Hepatocyte (in vitro differentiated cells): Measurements from ENCODE around the gene HESX1.

Experiments used
- CTCF ChIP-seq: fragments of 200-600 bp; sonication (generic); IDR thresholded peaks from 2 replicates; pipeline ENCODE4 v1.5.1; 2016; ENCODE audit warnings: antibody characterized with exemption, mild to moderate bottlenecking; ENCODE audit not compliant: poor library complexity
- EZH2 ChIP-seq: fragments of 200-600 bp; sonication (generic); IDR thresholded peaks from 2 replicates; pipeline ENCODE4 v1.6.1; 2016; ENCODE audit warnings: antibody characterized with exemption, mild to moderate bottlenecking, borderline replicate concordance

GRCh38 chr3:57192028-57192427 lies 7.8 kb downstream of the HESX1 start:
- no peak for TF ChIP-seq CTCF
- no peak for TF ChIP-seq EZH2
